ENCODE results near the gene TMIGD1.

Gene TMIGD1

DNA sequence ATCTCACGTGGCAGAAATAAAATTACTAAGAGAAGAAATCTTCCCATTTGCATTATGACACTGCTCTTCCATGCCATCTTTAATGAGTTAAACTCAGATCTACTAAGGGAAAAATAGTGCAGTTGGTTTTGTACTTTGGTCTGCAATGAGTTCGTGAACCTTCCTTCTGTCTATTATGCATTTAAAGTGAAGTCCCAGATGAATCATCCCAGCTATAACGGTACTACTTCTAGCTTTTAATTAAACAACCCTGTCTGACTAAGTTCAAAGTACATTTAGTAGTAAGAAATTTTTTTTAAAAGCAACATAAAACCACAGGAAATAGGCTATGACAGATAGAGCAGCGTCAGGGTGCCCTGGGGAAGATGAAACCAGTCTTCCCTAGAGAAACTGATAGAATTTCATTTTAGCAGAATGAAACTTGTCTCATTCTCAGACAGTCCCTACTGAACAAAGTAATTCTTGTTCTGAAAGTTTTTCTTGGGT lies 1.8 kb downstream of the TMIGD1 start:
- peak in 1 of 2 donors; percentile 25 for DNase-seq (ENCODE audit: low read depth in 1 of 2, low spot score in 1 of 2)

DNA sequence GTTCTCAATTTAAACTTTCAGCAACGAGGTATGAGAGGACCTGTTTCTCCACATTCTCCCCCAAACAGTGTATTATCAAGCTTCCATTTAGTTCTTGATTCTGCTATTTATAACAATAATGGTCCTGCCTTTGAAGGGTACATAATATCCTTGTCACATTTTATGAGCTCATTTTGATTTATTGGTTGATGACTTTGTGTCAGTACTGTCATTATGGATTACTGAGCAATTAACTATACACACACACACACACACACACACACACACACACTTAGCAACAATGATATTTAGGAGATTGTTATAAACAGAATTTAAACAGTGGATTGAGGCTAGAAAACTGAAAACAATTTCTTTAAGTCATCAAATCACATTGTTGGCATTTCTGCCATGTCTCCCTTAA lies 7.0 kb downstream of the TMIGD1 start:
- DNase-seq (ENCODE audit: low read depth in 1 of 2, low spot score in 1 of 2) = no peak

DNA sequence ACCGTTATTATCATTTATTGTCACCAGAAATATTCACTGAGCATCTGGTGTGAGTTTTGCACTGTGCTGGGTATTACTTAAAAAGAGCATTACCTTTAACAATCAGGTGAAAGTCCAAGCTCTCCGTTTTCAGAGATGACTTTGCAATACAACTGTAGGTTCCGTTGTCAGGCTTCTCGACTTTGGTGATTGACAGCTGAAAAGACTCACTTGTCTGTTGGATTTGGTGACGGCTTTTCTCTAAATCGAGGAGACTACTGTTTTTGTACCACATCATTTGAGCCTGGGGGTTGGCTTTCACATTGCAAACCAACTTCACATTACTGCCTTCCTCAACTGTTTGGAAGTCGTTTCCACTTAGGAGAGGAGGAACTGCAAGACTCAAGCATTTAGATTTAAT lies 9.1 kb downstream of the TMIGD1 start:
- no peak for DNase-seq (ENCODE audit: low read depth in 1 of 2, low spot score in 1 of 2)

DNA sequence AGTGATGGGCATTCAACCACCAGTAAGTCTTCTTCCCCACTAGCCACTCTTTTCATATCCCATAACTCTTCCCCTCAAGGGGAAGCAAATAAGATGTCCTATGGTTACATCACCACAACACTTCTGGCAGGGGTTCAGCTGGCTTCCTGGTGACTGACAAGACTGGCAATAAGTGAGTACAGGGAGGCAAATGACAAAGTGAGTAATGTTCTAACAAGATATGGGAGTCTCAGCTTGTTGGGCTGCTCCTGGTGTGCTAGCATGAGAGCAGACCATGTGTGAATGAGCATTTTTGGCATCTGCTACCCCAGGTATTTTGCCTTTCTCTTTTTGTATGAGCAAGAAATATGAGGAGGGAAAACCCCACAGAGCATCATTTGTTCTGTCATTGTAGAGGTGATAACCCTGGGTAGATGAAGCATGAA lies 9.9 kb downstream of the TMIGD1 start:
- peak in 1 of 2 donors; percentile 12 for DNase-seq (ENCODE audit: low read depth in 1 of 2, low spot score in 1 of 2)

DNA sequence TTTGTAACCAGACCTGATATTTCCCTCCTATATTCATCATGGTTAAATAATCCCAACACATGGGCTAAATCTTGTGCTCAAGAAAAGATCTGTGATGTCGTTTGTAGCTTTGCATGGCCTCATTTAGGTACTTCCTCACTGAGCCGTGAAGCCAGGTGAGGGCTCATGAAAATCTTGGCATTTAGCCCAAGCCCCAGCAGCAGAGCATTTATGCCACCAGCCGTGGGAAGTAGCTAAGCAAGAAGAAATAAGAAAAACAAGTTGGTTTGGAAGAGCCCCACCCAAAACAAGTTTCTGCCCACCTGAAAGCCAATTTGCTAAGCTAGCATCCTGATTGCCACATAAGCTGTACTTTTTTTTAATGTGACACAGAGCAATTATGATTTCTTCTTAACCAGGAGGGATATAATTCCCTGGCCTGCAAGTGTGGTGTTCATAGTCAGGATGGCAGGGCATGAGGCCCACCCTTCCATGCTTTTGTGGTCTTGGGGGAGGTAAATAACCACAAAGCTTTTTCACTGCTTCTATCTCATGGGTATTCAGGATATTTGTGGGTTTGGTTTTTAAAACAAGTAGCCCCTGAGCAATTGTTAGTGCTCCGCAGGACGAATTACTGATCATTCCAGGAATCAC lies 10.5 kb downstream of the TMIGD1 start:
- peak in 1 of 2 donors; percentile 30 for DNase-seq (ENCODE audit: low read depth in 1 of 2, low spot score in 1 of 2)

DNA sequence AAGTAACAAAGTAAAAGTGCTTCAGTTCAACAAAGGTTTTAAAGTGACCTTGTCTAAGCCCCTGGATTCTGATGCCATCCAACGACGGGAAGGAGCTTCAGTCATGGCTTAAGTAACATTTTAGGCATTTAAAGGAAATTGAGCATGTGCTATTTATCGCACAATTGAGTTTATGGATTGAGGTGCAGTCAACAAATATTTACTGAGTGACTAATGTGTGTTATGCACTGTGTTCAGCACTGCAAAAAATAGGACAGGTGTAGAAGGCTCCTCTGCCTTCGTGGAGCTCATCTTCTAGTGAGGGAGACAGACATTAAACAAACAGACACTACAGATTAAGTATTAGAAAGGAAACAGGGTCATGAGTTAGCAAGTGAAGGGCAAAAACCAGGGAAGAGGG lies 12.5 kb downstream of the TMIGD1 start:
- no peak for DNase-seq (ENCODE audit: low read depth in 1 of 2, low spot score in 1 of 2)

DNA sequence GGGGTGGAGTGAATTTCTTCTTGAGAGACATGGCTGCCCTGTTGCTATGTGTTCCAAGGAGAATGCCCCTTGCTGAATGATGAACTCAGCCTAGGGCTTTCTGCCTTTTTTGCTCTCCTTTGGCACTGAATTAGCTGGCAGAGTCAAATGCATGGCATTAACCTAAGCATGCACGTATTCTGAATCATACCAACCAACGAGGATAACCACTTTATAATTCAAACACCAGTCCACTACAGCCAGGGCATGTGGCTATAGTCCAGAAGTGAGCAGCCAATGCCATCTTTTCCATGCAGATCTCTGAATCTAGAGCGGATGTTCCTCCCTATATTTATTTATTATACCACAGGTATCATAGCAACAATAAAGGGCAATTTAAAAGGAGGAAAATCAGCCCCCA lies 15.7 kb downstream of the TMIGD1 start:
- DNase-seq (ENCODE audit: low read depth in 1 of 2, low spot score in 1 of 2) = no peak

DNA sequence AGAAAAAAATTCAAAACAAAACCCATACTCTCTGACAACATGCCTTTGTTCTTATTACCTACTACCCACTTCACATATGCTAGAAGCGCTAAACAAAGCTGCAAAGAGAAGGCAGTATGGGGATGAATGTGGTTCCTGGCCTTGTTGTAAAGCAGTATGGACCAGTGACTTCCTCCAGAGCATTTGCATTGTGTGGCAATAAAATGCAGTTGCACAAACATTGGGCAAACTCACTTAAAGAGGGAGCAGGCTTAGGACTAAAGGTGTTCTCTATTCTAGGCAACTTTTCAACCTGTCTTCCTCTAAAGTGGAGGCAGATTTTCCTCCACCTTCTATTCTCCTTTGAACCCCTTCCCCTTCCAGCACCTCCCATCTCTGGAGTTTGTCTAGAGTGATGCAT lies 17.1 kb downstream of the TMIGD1 start:
- DNase-seq (ENCODE audit: low read depth in 1 of 2, low spot score in 1 of 2) = no peak

DNA sequence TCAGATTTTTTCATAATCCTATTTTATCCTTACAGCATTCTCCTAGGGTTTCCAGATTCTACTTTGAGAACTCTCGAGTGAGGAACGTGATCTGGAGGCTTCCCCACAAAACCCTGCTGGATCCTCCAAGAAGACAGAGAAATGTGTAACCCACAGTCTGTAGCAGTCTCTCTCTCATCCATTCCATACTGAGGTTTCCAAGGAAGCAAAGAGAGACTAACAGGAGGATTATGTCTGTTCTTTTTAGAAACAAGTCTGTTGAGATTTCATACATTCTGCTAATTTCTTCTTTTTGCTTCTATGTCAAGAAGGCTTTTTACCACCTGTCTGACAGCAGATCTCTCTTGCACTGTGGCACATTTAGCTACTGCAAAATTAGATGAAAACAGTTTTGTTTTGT lies 18.8 kb downstream of the TMIGD1 start:
- DNase-seq (ENCODE audit: low read depth in 1 of 2, low spot score in 1 of 2) = no peak

DNA sequence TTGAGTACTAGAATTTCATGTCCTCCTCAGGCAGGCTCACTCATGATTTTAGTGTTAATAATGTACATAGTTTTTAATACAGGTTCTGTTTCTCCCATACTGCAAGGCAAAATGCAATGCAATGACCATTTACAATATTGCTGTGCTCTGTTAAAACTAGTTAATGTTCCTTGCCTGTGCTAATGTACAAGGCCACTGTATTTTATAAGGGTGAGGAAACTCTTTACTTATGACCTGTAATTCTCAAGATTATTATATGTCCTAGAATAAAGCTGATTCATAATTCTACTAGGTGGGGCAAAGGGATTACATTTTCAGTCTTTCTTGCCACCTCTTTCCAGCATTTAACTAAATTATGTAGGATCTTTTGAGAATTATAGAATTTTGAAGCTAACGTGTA lies 19.4 kb downstream of the TMIGD1 start:
- no peak for DNase-seq (ENCODE audit: low read depth in 1 of 2, low spot score in 1 of 2)

DNA sequence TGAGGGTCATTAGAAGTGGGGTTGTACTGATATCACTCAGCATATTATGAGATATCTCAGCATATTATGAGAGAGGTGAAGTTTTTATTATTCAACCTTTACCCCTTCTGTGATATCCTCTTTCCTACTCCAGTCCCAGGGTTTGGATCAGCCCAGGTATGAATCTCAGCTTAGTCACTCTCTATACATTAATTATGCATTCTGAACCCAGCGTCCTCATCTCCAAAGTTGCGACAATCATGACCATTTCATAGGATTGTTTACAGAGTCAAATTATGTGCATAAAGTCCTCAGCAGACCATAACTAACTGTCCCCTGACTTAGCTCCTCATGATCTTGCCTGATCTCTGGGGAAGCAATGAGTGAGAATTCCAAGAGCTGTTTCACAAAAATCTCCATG lies 21.6 kb downstream of the TMIGD1 start:
- DNase-seq (ENCODE audit: low read depth in 1 of 2, low spot score in 1 of 2) = no peak

DNA sequence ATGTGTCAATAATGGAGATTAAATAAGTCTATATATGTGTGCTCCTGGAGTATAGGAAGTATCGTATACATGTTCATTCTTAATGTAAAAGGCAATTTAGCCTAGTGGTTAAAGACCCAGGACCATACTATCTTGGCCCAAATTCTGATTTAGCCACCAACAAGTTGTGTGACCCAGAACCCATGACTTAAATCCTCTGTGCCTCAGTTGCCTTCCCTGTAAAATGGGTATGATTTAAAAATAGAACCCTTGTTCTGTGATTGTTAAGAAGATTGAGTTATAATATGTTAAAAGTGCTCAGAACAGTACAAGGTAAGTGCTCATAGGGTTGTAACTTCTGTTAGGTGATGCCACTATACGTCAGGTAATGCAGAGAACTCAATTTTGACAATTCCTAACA lies 23.3 kb downstream of the TMIGD1 start:
- no peak for DNase-seq (ENCODE audit: low read depth in 1 of 2, low spot score in 1 of 2)

DNA sequence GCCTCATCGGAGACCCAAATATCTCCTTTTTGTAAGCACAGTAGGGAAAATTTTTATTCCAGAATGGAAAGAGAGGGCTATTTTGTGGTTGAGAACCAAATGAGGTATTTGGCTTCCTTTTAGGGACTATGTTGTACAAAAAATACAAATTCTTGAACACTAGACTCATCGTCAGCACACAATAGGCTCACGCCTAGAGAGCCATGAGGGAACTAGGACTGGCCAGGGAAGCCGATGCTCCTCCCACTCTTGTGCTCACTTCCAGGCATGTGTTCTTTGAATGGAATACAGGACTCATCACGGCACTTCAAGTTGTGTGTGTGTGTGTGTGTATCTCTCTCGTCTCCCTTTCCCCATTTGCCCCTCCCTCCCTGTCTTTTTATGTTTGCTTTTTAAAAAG lies 24.3 kb downstream of the TMIGD1 start:
- no peak for DNase-seq (ENCODE audit: low read depth in 1 of 2, low spot score in 1 of 2)

DNA sequence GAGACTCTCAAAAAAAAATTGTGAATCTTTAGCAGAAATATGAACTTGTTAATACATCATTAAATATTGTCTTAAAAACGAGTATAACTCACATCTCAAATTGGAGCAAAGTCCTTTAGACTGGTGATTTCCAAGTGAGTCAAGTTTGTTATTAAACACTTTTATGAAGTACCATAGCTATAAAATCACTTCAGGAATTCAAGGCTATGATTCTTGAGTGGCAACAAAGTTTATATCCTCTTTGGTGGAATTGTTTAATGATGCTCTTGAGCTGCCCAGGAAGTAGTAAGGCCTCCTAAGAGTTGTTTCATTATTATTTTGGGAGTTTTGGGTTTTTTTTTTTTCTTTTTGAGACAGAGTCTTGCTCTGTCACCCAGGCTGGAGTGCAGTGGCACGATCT lies 25.5 kb downstream of the TMIGD1 start:
- no peak for DNase-seq (ENCODE audit: low read depth in 1 of 2, low spot score in 1 of 2)

DNA sequence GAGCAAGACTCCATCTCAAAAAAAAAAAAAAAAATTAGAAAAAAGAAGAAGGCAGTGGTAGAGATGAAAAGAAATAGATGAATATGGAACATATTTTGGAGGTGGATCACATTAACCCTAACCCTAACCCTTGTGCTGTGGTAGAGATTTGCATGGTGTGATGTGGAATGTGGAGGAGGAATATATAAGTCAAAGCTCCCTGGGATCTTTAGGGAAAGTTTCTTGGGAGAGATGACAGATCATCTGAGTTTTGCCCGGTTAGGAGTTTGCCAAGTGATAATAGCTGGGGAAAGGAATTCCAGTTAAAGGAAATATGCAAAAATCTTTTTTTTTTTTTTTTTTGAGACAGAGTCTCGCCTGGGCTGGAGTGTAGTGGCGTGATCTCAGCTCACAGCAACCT lies 29.1 kb downstream of the TMIGD1 start:
- DNase-seq (ENCODE audit: low read depth in 1 of 2, low spot score in 1 of 2) = no peak

DNA sequence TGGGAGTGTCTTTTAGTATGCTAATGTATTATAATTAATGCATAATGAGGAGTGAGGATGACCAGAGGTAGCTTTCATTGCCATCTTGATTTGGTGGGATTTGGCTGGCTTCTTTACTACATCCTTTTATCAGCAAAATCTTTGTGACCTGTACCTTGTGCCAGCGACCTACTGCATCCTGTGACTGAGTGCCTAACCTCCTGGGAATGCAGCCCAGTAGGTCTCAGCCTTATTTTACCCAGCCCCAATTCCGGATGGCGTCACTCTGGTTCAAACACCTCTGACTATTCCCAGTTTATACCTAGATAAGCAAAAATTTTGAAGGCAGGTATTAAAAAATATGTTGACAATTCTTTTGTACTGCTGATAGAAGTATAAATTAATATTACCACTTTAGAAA lies 31.6 kb downstream of the TMIGD1 start:
- DNase-seq (ENCODE audit: low read depth in 1 of 2, low spot score in 1 of 2) = no peak

DNA sequence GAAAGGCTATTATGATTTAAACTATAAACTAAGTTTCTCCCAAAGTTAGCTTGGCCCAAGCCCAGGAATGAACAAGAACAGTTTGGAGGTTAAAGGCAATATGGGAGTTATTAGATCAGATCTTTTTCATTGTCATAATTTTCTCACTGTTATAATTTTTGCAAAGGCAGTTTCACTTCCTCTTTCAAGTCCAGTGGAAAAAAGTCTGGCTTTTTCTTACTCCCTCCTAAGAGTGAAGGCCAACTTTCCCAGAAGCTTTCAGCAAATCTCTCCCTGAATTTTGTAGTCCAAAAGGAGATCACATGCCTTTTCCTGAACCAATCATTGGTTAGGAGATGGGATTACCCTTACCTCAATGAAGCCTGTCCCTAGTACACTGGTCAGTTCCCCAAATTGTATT lies 33.0 kb downstream of the TMIGD1 start:
- no peak for DNase-seq (ENCODE audit: low read depth in 1 of 2, low spot score in 1 of 2)

DNA sequence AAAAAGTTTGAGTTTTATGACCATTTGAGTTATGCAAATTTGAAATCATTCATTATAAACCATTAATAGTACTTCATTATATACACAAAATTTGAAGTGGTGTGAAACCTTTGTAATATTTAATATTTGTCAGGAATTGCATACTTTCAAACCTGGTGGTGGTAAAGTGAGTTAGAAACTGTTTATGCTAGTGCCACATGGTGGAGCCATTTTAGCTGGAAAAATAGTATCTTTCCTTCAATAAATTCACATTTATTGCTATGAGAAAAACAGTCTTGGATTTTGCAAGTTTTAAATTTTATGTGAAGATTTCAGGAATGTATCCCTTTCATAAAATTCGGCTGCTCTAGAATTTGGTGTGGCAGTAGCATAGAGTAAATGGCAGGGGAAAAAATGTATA lies 34.9 kb downstream of the TMIGD1 start:
- no peak for DNase-seq (ENCODE audit: low read depth in 1 of 2, low spot score in 1 of 2)

DNA sequence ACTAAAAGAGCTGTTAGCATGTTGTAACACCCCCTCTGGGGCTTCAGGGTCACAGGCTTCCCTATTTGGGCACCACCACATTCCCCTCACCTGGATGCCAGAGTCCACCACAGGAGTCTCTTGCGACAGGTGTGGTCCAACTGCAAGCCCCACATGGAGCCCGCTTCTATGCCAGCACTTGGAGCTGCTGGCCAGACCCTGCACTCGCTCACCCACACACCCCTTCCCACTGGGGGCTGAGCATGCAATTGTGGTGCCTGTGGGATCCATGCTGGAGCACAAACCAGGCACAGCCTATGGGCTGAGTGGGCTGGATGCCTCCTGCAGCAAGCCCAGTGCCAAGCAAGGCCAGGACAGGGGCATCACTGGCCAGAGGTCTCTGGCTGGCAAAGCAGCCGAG lies 36.1 kb downstream of the TMIGD1 start:
- DNase-seq (ENCODE audit: low read depth in 1 of 2, low spot score in 1 of 2) = no peak

DNA sequence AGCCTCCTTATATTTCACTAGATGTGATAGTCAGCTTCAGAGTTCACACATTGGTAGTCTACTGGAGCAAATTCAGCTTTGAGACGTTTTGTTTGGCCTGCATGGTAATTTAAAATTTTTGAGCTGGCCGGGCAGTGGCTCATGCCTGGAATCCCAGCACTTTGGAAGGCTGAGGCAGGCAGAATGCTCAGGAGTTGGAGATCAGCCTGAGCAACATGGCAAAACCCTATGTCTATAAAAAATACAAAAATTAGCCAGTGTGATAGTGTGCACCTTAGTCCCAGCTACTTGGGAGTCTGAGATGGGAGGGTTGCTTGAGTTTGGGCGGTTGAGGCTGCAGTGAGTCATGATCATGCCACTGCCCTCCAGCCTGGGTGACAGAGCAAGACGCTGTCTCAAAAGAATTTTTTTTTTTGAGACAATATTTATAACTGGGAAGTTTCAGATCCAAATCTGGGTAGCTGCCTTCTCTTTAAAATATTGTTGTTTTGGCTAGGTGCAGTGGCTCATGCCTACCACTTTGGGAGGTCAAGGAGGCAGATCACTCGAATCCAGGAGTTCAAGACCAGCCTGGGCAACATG lies 37.3 kb downstream of the TMIGD1 start:
- DNase-seq (ENCODE audit: low read depth in 1 of 2, low spot score in 1 of 2) = no peak

DNA sequence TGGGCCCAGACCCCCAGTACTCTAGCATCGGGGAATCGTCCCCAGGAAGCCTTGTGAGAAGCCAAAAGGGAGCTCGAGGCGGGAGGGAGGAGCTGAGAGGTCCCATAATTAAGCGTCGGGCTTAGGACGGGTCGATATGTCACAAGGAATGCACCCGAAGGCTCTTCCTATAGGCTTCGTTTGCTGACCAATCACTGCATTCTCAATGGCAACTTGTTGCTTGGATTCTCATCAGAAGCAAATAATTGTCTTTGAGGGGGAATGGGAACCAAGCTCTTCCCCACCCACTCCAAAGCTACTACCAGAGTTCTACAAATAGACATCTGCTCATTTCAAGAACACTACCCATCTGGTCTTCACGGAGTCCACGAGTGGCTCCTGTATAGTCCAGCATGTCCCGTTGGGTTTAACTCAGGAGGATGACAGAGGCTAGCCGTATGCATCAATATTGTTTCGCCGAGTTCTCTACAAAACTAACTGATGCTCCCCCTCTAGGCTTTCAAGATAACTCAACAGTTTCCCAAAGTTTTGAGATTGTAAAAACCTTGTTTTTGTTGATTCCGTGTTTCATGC lies 41.5 kb downstream of the TMIGD1 start:
- DNase-seq (ENCODE audit: low read depth in 1 of 2, low spot score in 1 of 2) = no peak

DNA sequence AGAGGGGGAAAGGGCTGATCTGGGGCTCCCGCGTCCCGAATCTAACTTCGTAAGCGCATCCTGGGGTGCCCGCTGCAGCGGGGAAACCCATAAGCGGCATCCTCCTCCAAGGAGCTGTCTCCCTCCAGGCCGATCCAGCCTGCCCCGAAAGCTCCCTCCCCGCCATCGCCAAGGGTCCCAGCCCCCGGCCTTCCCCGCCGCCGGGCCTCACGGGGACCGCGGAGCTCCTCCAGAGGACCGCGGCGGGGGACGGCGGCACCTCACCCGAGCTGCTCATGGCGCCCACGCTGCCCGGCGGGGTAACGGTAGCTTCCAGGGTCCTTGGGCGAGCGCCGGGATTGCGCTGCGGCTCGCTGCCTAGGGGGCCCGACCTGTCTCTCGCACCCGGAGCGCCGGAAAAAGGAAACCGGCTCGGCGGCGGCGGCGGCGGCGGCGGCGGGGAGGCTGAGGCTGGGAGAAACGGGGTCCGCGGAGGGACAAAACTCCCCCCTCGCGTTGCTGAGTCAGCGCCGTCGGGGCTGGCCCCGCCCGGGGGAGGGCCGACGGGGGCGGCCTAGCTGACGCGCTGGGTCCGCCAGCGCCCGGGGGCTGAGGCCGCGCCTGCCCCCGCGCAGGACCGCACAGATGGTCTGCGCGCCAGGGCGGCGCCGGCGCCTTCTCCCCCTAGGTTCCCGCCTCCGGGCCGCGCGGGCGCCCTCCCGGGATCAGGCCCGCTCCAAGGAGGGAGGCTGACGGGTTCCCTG lies 42.1 kb downstream of the TMIGD1 start, which contains the start of gene BLMH:
Gene BLMH (minus strand): TSS at position 402 of the 743 bp plus-strand sequence. CDS start 125 bp downstream, at position 277.
- peak; percentile 66 to 73 for DNase-seq (ENCODE audit: low read depth in 1 of 2, low spot score in 1 of 2)
